ENCODE results near the gene C1RL.

- TF ChIP-seq TAF1 (IDR thresholded peaks at IDR 0.05; ENCODE audit: low read depth) (no peak), EP300 (IDR thresholded peaks at IDR 0.05; ENCODE audit: borderline replicate concordance) (no peak)
These were observed 29.2 kb downstream of the C1RL start for GRCh38 chr12:7079826-7080125.
